HG02588 (cell line): ENCODE data around the gene CELF4.

Experiments used
- ATAC-seq: cut with Tn5 transposase; IDR thresholded peaks from one replicate; pipeline ENCODE4 v1.9.1; 2021; ENCODE audit warnings: mild to moderate bottlenecking, moderate library complexity; ENCODE audit not compliant: unreplicated experiment

Gene CELF4

DNA sequence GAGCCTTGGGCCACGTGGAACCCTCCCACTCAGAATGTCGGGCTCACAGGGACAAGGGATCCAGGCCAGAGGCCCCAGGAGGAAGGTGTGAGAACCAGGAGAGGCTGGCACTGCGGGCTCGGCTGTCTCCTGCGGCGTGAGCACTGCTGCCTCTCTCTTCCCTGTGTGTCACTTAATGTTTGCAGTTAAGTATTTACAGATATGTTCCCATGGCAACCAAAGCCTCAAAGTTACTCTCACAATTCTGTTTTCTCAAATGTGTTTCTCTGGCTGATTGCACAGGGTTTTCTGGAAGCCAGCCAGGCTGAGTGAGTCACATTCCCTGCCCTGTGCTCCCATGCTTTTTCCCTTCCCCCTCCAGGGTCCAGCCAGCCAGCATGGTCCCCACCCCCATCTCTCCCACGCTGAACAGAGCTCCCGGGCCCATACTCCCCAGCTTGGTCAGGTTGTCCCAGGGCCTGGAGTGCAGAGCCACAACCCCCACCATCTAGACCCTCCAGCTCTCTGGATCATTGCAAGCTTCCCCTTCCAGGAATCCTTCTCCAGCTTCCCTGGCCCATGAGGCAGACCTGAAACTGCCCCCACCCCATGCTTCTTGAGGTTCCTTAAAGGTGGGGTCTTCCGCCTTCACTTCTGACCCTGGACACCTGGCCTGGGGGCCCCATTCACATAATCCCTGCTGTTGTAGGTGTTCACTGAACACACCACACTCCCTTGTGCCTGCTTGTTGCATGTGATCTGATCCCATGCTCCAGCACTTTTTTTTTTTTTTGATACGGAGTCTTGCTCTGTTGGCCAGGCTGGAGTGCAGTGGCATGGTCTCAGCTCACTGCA, 265.9 kb downstream of the CELF4 start:
- ATAC-seq: no peak

- no peak for ATAC-seq
These were observed 266.8 kb downstream of the CELF4 start for GRCh38 chr18:37298816-37299215.

- no peak for ATAC-seq
These were observed 268.5 kb downstream of the CELF4 start for GRCh38 chr18:37297106-37297505.

DNA sequence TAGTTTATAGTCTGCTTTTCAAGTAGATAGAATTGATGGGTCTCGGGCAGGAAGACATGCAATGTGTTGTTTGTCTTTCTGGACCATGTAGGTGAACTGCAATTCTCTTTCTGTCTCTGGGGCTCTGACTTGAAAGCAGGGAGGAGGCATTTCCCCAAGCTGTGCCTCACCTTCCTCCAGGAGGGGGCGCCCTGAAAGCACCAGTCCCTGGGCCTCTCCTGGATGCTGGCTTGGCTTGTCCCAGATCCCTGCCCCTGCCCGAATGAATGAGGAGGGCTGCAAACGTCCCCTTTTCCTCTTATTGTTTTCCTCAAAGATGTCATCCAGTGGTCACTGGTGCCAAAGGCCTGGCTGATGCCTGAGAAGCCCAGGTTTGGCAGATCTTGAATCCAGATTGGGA, 270.6 kb downstream of the CELF4 start:
- ATAC-seq: no peak

DNA sequence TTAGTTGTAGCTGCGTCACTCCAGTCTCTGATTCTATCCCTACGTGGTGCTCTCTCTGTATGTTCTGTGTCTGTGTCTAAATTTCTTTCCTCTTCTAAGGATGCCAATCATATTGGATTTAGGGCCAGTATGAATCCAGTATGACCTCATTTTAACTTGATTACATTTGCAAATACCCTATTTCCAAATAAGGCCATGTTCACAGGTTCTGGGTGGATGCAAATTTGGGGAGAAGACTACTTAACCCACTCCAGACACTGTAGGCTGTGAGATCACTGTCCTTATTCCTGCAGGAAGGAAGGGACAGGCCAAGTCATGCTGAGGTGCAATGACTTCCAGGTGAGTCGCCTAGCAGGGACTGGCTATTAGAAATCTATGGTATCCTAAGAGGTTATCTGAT, 272.2 kb downstream of the CELF4 start:
- ATAC-seq: no peak

DNA sequence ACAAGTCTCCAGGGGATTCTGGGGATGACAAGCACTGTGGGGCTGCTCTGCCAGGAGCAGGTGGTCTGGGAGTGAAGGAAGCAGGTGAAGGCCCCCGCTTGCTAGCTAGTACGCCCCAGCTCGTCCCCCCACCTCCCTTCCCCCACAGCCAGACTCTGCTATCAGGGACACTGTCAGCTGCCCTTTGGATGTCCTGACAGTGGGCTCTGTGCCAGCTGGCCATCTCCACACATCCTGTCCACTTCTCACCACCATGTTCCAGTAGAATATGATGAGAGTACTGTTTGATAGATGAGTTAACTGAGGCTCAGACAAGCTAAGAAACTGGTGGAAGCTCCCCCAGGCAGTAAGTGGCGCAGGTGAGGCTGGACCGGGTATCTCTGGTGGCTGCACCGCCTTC, 276.2 kb downstream of the CELF4 start:
- no peak for ATAC-seq

GRCh38 chr18:37287601-37288000, 278.0 kb downstream of the CELF4 start:
- ATAC-seq: no peak

GRCh38 chr18:37286801-37287200, 278.8 kb downstream of the CELF4 start:
- no peak for ATAC-seq

DNA sequence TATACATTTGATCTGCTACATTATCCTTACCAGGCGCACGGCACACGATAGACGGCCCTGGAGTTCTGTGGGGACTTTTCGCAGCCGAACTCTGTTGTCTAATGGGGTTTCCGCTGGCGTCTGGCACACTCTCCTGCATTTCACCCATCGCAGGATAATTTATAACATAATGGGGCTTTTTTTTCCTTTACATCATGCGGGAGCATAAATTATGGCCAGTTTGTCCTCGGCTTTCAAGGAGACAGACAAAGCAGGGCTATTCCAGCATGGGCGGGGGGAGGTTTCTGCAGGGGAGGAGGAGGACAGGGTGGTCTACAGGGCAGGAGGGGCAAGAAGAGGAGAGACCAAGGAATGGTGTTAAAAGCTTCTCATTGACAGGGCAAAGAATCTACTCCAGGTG, 279.8 kb downstream of the CELF4 start:
- no peak for ATAC-seq

DNA sequence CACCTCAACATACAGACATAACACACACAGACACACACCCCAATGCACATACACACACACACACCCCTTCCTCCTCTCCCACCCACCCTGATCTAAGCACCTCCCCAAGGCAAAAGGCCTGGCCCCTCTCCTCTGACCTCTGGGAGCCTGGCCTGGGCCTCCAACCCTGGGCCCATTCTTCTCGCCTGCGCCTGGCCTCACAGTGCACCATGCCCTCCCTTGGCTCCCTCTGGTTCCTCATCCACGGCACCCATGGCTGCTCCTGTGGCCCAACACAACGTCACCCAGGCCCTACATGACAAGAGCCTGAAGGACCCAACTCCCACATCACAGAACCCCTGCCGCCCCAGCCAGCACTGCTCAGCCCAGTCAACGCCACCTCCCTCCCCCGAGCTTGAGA, 281.3 kb downstream of the CELF4 start:
- ATAC-seq: no peak

DNA sequence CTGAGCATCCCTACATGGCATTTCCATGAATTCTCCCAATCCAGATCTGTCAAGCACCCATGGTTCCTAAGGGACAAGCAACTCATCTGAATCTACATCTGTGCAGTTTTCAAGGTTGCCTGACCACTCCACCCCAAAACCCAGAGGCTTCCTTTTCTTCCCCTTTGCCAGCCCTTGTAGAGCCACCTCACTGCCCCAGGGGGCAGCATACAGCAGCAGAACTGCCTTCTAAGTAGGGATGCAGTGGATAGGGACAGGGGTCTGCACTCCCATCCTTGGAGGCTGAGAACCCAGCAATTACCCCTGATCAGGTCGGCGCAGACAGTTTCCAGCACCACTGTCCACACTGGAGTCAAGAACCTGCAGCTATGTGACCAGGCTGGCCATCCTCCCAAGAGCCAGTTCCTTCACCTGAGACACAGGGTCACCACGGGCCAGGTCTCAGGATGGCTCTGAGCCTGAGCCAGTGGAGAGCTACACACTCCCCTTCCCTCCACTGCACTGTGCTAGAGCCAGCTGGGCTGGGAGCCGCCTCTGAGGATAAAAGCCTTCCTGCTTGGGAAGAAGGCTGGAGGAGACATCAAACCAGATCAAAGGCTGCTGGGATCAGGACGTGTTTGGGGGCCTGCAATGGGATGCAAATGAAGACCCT, 283.1 kb downstream of the CELF4 start:
- no peak for ATAC-seq

DNA sequence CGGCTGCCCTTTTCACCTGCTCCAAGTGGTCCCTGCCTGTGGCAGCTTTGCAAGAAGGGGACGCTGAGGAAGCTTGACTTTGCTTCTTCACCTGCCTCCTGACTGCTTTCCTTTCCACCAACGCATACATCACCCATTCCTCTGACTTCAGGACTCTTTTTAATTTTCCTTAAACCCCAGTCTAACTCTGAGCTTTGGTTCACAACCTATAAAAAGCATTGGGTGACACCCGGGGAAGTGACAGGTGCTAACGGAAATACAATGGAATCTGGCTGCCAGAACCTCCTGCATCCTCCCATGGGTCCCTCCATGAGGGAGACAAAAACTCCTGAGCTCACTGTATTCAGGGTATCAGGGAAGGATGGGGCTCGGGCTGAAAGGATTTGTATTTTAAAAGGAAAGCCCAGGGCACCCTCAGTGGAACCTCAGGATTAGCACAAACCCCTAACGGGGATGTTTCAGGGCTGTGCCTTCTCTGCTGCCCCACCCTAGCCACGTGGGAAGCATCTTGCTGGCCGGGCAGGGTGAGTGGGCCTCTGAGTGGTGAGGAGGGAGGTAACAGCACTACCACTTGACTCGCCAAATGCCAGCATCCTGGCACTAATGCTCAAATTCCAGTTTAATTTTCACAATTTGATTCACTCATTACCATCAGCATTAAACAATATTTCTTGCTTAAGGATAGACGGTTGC, 284.8 kb downstream of the CELF4 start:
- ATAC-seq: no peak

DNA sequence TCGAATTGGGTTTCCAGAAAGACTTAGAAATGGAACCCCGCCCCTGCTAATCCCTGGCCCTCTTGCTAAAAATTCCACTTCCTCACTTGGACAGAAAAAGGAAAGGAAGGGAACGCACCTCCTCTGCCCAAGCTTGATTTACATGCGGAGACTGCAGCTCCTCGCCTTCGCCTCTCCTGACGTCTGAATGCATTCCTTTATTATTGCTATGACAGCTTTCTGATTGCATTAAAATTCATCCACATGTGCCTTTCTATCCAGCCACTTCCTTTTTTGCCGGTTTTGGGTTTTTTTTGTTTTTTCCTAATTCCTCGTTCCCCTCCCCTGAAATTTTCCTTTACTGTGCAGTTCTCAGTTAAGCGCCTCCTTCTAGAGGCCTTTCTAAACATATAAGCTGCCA, 287.8 kb downstream of the CELF4 start:
- no peak for ATAC-seq

- no peak for ATAC-seq
These were observed 289.3 kb downstream of the CELF4 start for GRCh38 chr18:37276111-37276890.

- ATAC-seq: no peak
These were observed 290.3 kb downstream of the CELF4 start for GRCh38 chr18:37275237-37275741.

- ATAC-seq: no peak
These were observed 291.0 kb downstream of the CELF4 start for GRCh38 chr18:37274309-37275236.

DNA sequence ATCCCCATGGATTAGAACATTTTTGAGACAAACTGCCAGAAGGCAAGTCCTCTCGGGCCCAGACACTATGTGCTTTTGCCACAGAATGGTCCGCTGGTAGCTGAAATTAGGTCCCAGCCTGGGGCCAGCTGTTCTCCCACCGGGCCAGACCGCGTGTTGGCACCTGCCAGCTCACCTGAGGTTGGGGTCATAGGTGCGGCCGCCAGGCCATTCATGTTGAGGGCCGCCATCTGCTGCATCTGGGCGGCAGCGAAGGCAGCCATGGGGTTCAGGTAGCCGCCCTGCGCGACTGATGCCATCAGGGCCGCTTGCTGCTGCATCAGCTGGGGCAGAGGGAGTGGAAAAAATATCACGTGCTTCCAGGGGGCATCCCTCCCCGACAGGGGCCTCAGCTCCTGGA, 292.8 kb downstream of the CELF4 start:
- ATAC-seq: no peak

- no peak for ATAC-seq
These were observed 293.4 kb downstream of the CELF4 start for GRCh38 chr18:37272226-37272625.

DNA sequence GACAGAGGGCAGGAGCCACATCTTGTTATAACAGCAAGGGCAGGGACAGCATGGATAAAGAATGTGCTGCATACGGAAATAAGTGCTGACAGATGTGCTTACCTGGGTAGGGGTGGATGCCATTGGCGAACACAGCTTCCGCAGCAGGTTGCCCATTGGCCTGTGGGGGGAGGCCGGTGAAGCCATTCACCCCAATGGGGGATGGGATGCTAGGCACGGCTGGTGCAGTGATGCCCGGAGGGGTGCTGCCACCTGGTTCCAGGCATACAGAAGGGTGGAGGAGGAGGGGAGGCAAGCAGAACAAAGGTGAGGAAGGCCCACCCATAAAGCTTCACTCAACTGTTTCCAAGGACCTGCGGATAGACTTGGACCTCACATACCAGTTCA, 294.9 kb downstream of the CELF4 start:
- no peak for ATAC-seq
